Subcutaneous adipose tissue (tissue), 4 donors: ENCODE results near the gene C2CD3. TPM values are rescaled to one million over a fixed set of nuclear protein-coding genes. Genes with fewer than 3 reads are reported as not detected.

Experiments
- CTCF ChIP-seq: fragments of 450-650 bp; IDR thresholded peaks from one replicate; pipeline ENCODE4 v1.5.1; 2016; ENCODE audit warnings: low read depth, mild to moderate bottlenecking, control low read depth, antibody characterized with exemption, moderate library complexity
- total RNA-seq, 4 donors: library from RNA; depleted of rRNA; stranded (reverse); fragments of >200 nt; gene quantifications; one replicate each; pipeline ENCODE4 v1.1.0, GENCODE V29; 2016

The C2CD3 gene
- total RNA-seq, 4 donors from 2014 or later: 15.6 to 33.8 (median 17.5) TPM

GRCh38 chr11:73995247-73995646 lies 175.6 kb downstream of the C2CD3 start:
- no peak for TF ChIP-seq CTCF

GRCh38 chr11:73991471-73992006 lies 179.3 kb downstream of the C2CD3 start:
- TF ChIP-seq CTCF: no peak

- no peak for TF ChIP-seq CTCF
Measured at GRCh38 chr11:73990730-73991129, 180.1 kb downstream of the C2CD3 start.

GRCh38 chr11:73989156-73989555 lies 181.6 kb downstream of the C2CD3 start:
- TF ChIP-seq CTCF: no peak

GRCh38 chr11:73988227-73988626 lies 182.6 kb downstream of the C2CD3 start:
- TF ChIP-seq CTCF: no peak

- TF ChIP-seq CTCF: no peak
Measured at GRCh38 chr11:73983741-73984538, 186.9 kb downstream of the C2CD3 start.

GRCh38 chr11:73982990-73983740 lies 187.6 kb downstream of the C2CD3 start:
- TF ChIP-seq CTCF: no peak
